ENCODE results near the gene GABARAPL1. TPM values are rescaled to one million over a fixed set of nuclear protein-coding genes. Genes with fewer than 3 reads are reported as not detected.
"Not testable (repeated sequence)": the region's sequence is repeated elsewhere in the genome, so short reads cannot be mapped to it uniquely, and the experiment has no call there.

GABARAPL1 gene
- total RNA-seq, 2 donors from 2014 or later = 24.9 to 48.8 TPM

GRCh38 chr12:10186299-10186698 is 26.4 kb upstream of the GABARAPL1 start:
- H3K36me3 Mint-ChIP-seq = no peaks in the 10 kb centered on the region
- no peaks in the 10 kb centered on the region for H3K9me3 Mint-ChIP-seq
- H3K4me1 Mint-ChIP-seq (ENCODE audit: low read depth in 2 of 2) = peaks cover 21 to 25% of the 10 kb centered on the region in 2 donors
- ATAC-seq (no peak), DNase-seq (ENCODE audit: low spot score) (no peak)
- H3K27ac Mint-ChIP-seq = no peak overlapping the region
- H3K27me3 Mint-ChIP-seq = peaks cover 4 to 13% of the 10 kb centered on the region in 2 donors
- no peak overlapping the region for H3K4me3 Mint-ChIP-seq

GRCh38 chr12:10186958-10187357 is 25.7 kb upstream of the GABARAPL1 start:
- peaks cover 4 to 13% of the 10 kb centered on the region in 2 donors for H3K27me3 Mint-ChIP-seq
- not testable (repeated sequence) for DNase-seq (ENCODE audit: low spot score); H3K4me3 Mint-ChIP-seq; H3K27ac Mint-ChIP-seq; H3K36me3 Mint-ChIP-seq; H3K9me3 Mint-ChIP-seq; ATAC-seq
- peaks cover 20 to 24% of the 10 kb centered on the region in 2 donors for H3K4me1 Mint-ChIP-seq (ENCODE audit: low read depth in 2 of 2)

DNA sequence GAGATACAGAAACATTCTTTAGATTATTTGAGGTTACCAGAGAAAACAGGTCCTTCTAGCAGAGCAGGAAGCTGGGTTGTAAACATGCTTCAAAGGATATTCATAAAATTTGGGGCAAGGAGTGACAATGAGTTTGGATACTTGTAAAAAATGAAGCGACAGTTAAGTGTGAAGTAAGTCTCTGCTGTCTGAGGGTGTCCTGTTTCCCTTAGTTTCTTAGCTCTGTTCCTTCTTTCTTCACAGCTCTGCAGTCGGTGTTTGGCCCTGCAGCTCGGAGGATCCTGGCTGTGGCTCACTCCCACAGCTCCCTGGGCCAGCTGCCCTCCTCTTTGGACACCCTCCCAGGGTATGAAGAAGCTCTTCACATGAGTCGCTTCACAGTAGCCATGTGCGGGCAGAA is 23.0 kb upstream of the GABARAPL1 start:
- Mint-ChIP-seq H3K27ac (no peak overlapping the region), H3K9me3 (no peaks in the 10 kb centered on the region), H3K4me3 (no peak overlapping the region), H3K4me1 (ENCODE audit: low read depth in 2 of 2) (peaks cover 9 to 12% of the 10 kb centered on the region in 2 donors), H3K27me3 (peaks cover 13 to 17% of the 10 kb centered on the region in 2 donors), H3K36me3 (no peaks in the 10 kb centered on the region)
- DNase-seq (ENCODE audit: low spot score) (no peak), ATAC-seq (no peak)

DNA sequence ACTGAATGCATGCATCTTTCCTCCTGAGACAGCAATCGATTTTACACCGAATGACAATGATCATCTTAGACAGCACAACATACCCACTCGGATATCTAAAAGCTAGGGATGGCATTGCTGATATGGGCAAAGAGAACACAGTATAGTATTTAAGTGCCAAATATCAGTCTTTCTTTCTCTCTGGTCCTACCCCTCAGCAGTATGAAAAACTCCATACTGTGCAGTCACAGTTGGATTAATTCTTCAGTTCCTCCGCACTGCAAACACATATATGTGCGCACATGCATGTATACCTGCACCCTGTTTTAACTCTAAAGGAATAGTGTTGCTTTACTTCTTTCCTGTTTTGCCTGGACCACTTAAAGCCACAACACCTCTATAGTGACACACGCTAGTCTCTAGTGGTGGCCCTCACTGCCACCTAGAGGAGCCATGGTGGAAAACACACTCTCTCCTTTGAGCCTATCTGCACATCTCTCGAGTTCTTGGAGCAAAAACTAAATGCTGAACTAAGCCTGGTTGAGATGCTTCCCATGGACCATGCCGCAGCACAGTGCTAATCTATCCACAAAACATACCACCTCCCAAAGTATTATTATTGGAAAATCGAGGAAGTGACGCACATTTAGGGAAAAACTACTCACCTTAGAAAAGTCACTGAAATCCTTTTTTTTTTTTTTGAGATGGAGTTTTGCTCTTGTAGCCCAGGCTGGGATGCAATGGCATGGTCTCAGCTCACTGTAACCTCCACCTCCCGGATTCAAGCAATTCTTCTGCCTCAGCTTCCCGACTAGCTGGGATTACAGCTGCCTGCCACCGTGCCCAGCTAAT is 21.9 kb upstream of the GABARAPL1 start:
- no peaks in the 10 kb centered on the region for H3K36me3 Mint-ChIP-seq
- no peak overlapping the region for H3K27ac Mint-ChIP-seq
- no peaks in the 10 kb centered on the region for H3K9me3 Mint-ChIP-seq
- peaks cover 14 to 18% of the 10 kb centered on the region in 2 donors for H3K4me1 Mint-ChIP-seq (ENCODE audit: low read depth in 2 of 2)
- ATAC-seq = peak; percentile 89 to 91
- no peak overlapping the region for H3K4me3 Mint-ChIP-seq
- no peak for DNase-seq (ENCODE audit: low spot score)
- H3K27me3 Mint-ChIP-seq = peaks cover 14 to 17% of the 10 kb centered on the region in 2 donors

DNA sequence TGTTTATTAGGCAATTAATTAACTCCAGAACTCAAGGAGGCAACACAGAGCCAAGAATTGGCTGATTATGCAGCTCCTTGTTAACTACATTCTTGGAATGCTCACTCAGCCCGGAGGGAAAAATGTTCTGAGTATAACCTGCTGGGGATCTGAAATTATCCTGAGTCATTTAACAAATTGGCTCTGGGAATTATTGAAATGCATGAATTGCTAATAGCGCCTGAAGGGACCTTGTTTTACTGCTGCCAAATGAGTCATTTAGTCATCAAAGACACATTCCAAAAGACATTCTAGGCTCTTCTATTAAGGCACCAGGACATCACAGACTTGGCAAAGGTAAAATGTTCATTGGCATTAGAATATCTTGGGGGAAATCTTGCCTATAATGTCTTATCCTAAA is 20.8 kb upstream of the GABARAPL1 start:
- ATAC-seq = no peak
- no peaks in the 10 kb centered on the region for H3K9me3 Mint-ChIP-seq
- no peak for DNase-seq (ENCODE audit: low spot score)

DNA sequence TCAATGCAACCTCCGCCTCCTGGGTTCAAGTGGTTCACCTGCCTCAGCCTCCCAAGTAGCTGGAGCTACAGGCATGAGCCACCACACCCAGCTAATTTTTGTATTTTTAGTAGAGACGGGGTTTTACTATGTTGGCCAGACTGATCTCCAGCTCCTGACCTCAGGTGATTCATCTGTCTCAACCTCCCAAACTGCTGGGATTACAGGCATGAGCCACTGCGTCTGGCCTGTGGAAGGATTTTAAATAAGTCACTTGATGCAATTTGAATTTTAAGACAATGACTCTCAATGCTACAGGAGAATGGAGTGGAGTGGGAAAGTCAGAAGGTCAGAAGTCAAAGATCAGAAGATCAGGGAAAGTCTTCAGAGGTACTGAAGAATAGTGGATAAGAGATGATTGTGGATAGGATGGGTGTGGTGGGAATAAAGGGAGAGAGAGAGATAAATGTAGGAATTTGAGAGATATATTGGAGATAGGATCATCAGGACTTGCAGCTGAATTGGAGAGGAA is 18.5 kb upstream of the GABARAPL1 start:
- H3K27ac Mint-ChIP-seq = peak overlapping the region in 1 of 2 donors; percentile 3
- no peaks in the 10 kb centered on the region for H3K9me3 Mint-ChIP-seq
- ATAC-seq (no peak), DNase-seq (ENCODE audit: low spot score) (no peak)
- H3K36me3 Mint-ChIP-seq = no peaks in the 10 kb centered on the region
- no peak overlapping the region for H3K4me3 Mint-ChIP-seq
- peaks cover 36% of the 10 kb centered on the region in 2 donors for H3K4me1 Mint-ChIP-seq (ENCODE audit: low read depth in 2 of 2)
- H3K27me3 Mint-ChIP-seq = peaks cover 8 to 17% of the 10 kb centered on the region in 2 donors

More for the DNA sequence above, 20.8 kb upstream of the GABARAPL1 start:
- Mint-ChIP-seq H3K4me3 (no peak overlapping the region), H3K36me3 (no peaks in the 10 kb centered on the region), H3K27me3 (peaks cover 14 to 17% of the 10 kb centered on the region in 2 donors), H3K27ac (no peak overlapping the region), H3K4me1 (ENCODE audit: low read depth in 2 of 2) (peaks cover 25 to 29% of the 10 kb centered on the region in 2 donors)

GRCh38 chr12:10196210-10196609 is 16.5 kb upstream of the GABARAPL1 start:
- H3K9me3 Mint-ChIP-seq = no peaks in the 10 kb centered on the region
- ATAC-seq (peak; percentile 82 to 83), DNase-seq (ENCODE audit: low spot score) (no peak)
- H3K4me1 Mint-ChIP-seq (ENCODE audit: low read depth in 2 of 2) = peaks cover 29 to 34% of the 10 kb centered on the region in 2 donors
- H3K4me3 Mint-ChIP-seq = peak overlapping the region; percentile 73
- H3K27me3 Mint-ChIP-seq = peaks cover 8 to 13% of the 10 kb centered on the region in 2 donors
- H3K36me3 Mint-ChIP-seq = no peaks in the 10 kb centered on the region
- H3K27ac Mint-ChIP-seq = peak overlapping the region in 1 of 2 donors; percentile 56

GRCh38 chr12:10197879-10198278 is 14.8 kb upstream of the GABARAPL1 start:
- no peaks in the 10 kb centered on the region for H3K36me3 Mint-ChIP-seq

DNA sequence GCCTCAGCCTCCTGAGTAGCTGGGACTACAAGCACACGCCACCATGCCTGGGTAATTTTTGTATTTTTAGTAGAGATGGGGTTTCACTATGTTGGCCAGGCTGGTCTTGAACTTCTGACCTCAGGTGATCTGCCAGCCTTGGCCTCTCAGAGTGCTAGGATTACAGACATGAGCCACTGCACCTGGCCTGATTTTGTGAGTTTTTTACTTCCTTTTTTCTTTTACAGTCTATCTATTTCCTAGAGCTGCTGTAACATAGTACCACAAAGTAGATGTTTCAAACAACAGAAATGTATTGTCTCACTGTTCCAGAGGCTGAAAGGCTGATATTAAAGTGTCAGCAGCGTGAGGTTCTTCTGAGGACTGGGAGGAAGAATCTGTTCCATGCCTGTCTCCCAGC is 8.2 kb upstream of the GABARAPL1 start:
- H3K36me3 Mint-ChIP-seq; H3K4me1 Mint-ChIP-seq (ENCODE audit: low read depth in 2 of 2); H3K4me3 Mint-ChIP-seq; H3K9me3 Mint-ChIP-seq; DNase-seq (ENCODE audit: low spot score); H3K27ac Mint-ChIP-seq; H3K27me3 Mint-ChIP-seq; ATAC-seq: not testable (repeated sequence)

More at GRCh38 chr12:10197879-10198278, 14.8 kb upstream of the GABARAPL1 start:
- Mint-ChIP-seq H3K27me3 (peaks cover 8 to 10% of the 10 kb centered on the region in 2 donors), H3K9me3 (no peaks in the 10 kb centered on the region), H3K4me3 (peak overlapping the region; percentile 62), H3K4me1 (ENCODE audit: low read depth in 2 of 2) (peaks cover 29 to 35% of the 10 kb centered on the region in 2 donors), H3K27ac (peak overlapping the region in 1 of 2 donors; percentile 45)
- peak; percentile 96 for ATAC-seq
- peak; percentile 77 for DNase-seq (ENCODE audit: low spot score)

DNA sequence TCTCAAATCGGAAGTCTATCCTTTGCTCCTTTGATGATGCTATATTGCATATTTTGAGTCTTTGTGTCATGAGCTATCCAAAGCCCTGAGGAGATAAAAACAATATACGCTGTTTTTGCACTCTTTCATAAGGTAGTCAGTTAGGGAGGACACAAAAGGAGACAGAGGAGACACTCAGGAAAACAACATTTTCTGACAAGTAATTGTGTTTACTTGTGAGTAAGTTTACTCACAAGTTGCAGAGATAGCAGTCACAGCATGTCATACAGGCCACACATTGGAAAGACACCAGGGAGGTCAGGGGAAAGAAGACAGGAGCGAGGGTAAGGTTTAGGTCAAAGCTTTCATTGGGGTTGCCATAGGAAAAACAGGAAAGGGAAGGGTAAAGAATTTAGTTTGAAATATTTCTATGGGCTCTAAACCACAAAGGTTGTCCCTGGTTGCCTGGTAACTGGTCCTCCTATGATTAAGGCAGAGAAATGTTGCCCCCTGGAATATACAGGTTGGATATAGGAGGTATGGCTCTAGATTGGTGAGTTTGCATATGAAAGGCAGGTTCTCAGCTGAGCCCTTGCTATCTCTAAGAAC is 7.4 kb upstream of the GABARAPL1 start:
- ATAC-seq (no peak), DNase-seq (ENCODE audit: low spot score) (no peak)
- Mint-ChIP-seq H3K4me1 (ENCODE audit: low read depth in 2 of 2) (peaks cover 0 to 3% of the 10 kb centered on the region in 2 donors), H3K9me3 (no peaks in the 10 kb centered on the region), H3K4me3 (no peak overlapping the region), H3K27me3 (peaks cover 0 to 4% of the 10 kb centered on the region in 2 donors), H3K36me3 (no peaks in the 10 kb centered on the region), H3K27ac (no peak overlapping the region)

GRCh38 chr12:10207136-10207535 is 5.5 kb upstream of the GABARAPL1 start:
- no peak overlapping the region for H3K27ac Mint-ChIP-seq
- no peaks in the 10 kb centered on the region for H3K36me3 Mint-ChIP-seq
- no peaks in the 10 kb centered on the region for H3K9me3 Mint-ChIP-seq
- H3K4me1 Mint-ChIP-seq (ENCODE audit: low read depth in 2 of 2) = peaks cover 4 to 9% of the 10 kb centered on the region in 2 donors
- H3K27me3 Mint-ChIP-seq = peaks cover 0 to 4% of the 10 kb centered on the region in 2 donors
- H3K4me3 Mint-ChIP-seq = no peak overlapping the region
- ATAC-seq = no peak
- DNase-seq (ENCODE audit: low spot score) = no peak

DNA sequence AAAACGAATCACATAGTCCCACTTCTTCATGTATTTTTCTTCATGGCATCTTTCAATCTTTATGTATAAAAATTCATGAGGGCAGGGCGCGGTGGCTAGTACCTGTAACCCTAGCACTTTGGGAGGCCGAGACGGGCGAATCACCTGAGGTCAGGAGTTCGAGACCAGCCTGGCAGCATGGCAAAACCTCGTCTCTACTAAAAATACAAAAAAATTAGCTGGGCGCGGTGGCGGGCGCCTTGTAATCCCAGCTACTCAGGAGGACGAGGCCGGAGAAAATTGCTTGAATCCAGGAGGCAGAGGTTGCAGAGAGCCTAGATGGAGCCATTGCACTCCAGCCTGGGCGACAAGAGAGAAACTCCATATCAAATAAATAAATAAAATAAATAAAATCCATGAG is 2.5 kb upstream of the GABARAPL1 start:
- ATAC-seq (no peak), DNase-seq (ENCODE audit: low spot score) (no peak)
- Mint-ChIP-seq H3K36me3 (no peaks in the 10 kb centered on the region), H3K27ac (no peak overlapping the region), H3K9me3 (no peaks in the 10 kb centered on the region), H3K4me1 (ENCODE audit: low read depth in 2 of 2) (peaks cover 25 to 26% of the 10 kb centered on the region in 2 donors), H3K27me3 (no peaks in the 10 kb centered on the region), H3K4me3 (no peak overlapping the region)

DNA sequence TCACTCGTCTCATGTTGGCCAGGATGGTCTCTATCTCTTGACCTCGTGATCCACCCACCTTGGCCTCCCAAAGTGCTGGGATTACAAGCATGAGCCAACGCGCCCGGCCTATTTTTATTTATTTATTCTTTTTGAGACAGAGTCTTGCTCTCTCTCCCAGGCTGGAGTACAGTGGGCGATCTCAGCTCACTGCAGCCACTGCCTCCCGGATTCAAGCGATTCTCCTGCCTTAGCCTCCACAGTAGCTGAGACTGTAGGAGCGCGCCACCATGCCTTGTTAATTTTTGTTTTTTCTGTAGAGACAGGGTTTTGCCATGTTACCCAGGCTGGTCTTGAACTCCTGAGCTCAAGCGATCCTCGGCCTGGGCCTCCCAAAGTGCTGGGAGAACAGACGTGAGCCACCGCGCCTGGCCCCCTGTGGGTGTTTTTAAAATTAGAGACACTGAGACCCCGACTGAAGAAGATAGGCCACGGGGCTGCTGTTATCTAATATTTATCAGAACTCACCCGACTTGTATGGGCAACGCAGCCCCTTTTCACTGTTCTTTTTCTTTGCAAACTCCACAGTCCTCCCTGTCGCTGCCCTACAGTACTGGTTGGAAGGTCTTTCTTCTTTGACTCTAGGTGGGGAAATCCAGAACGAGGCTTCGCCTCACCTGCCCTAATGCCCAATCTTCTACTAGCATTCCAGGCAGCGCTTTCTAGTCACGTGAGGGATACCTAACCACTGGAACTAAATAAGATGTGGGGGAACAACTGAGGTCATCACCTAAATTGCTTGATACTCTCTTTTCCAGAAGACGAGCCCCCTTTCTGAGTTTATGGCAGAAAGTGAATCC is 1.4 kb upstream of the GABARAPL1 start:
- Mint-ChIP-seq H3K36me3 (no peaks in the 10 kb centered on the region), H3K4me3 (peak overlapping the region; percentile 95), H3K27me3 (no peaks in the 10 kb centered on the region), H3K9me3 (no peaks in the 10 kb centered on the region), H3K4me1 (ENCODE audit: low read depth in 2 of 2) (peaks cover 29 to 34% of the 10 kb centered on the region in 2 donors), H3K27ac (peak overlapping the region; percentile 93 to 95)
- no peak for ATAC-seq
- no peak for DNase-seq (ENCODE audit: low spot score)

All from natural killer cell treated with Interleukin-12 subunit alpha and Interleukin-12 subunit beta and Interleukin-15 and Interleukin-18, amount 100 ng/mL, for 72 hours (primary cell).